Tibial nerve (tissue), 4 donors: ENCODE measurements around the gene RHOBTB3. TPM values are rescaled to one million over a fixed set of nuclear protein-coding genes. Genes with fewer than 3 reads are reported as not detected.
"Not testable (repeated sequence)": the region's sequence is repeated elsewhere in the genome, so short reads cannot be mapped to it uniquely, and the experiment has no call there.

Experiments
- DNase-seq, 2 donors: peaks; one replicate each; pipeline ENCODE4 v3.0.0-alpha.2; 2019; ENCODE audit warnings: low spot score in 2 of 2
- H3K27ac ChIP-seq, 4 donors: fragments of 200-600 bp; sonication (generic) in 3 of 4; one replicate each; pipeline ENCODE4 v1.5.1; 2017 to 2019; ENCODE audit warnings: mild to moderate bottlenecking in 1 of 4
- H3K27me3 ChIP-seq, 2 donors: fragments of 200-600 bp; sonication (generic) in 1 of 2; one replicate each; pipeline versions ENCODE4 v1.5.1 to v1.6.0; 2017 to 2019
- H3K36me3 ChIP-seq, 3 donors: fragments of 200-600 bp; sonication (generic); one replicate each; pipeline ENCODE4 v1.5.1; 2018 to 2019
- H3K4me1 ChIP-seq, 4 donors: fragments of 200-600 bp; sonication (generic) in 3 of 4; one replicate each; pipeline ENCODE4 v1.5.1; 2017 to 2019
- H3K4me3 ChIP-seq, 4 donors: fragments of 200-600 bp; sonication (generic) in 3 of 4; one replicate each; pipeline ENCODE4 v1.5.1; 2017 to 2019; ENCODE audit warnings: mild to moderate bottlenecking in 1 of 4, moderate library complexity in 1 of 4
- H3K9me3 ChIP-seq, 4 donors: fragments of 200-600 bp; sonication (generic) in 3 of 4; one replicate each; pipeline ENCODE4 v1.5.1; 2017 to 2019
- CTCF ChIP-seq, 5 experiments: fragments of 200-600 bp in 3 of 5; fragments of 450-650 bp in 2 of 5; sonication (generic) in 3 of 5; IDR thresholded peaks; one replicate each; pipeline ENCODE4 v1.5.1; 2016 to 2019; ENCODE audit warnings: antibody characterized with exemption in 5 of 5, mild to moderate bottlenecking in 3 of 5, moderate library complexity in 2 of 5
- EP300 ChIP-seq, 2 donors: sonication (generic); formaldehyde crosslinking; IDR thresholded peaks; one replicate each; pipeline ENCODE4 v1.6.1; 2017; ENCODE audit warnings: antibody characterized with exemption in 2 of 2, mild to moderate bottlenecking in 1 of 2
- POLR2A ChIP-seq, 2 donors: fragments of 450-650 bp; IDR thresholded peaks; one replicate each; pipeline ENCODE4 v1.6.1; 2017; ENCODE audit warnings: antibody characterized with exemption in 2 of 2, mild to moderate bottlenecking in 2 of 2, moderate library complexity in 2 of 2
- WGBS, 2 donors: methylation state at CpG; one replicate each; pipeline ENCODE4 v1.1.5; 2018; 5-methylcytosine and 5-hydroxymethylcytosine counted together
- total RNA-seq, 4 donors: library from RNA; depleted of rRNA; stranded (reverse); fragments of >200 nt; gene quantifications; one replicate each; pipeline ENCODE4 v1.1.0, GENCODE V29; 2016

Gene RHOBTB3
- total RNA-seq, 4 donors from 2014 or later = 130 to 219 (median 195) TPM

- peaks cover 0 to 42% (median 20%) of the 10 kb centered on the region in 4 donors for H3K4me1 ChIP-seq
- H3K27ac ChIP-seq = peak overlapping the region in 1 of 4 donors; percentile 8
- H3K4me3 ChIP-seq = no peak overlapping the region
- 61 to 63% methylated on average over 6 of the region's 6 CpGs for WGBS, 2 donors
- no peaks in the 10 kb centered on the region for H3K27me3 ChIP-seq
- no peaks in the 10 kb centered on the region for H3K9me3 ChIP-seq
- H3K36me3 ChIP-seq = peaks cover 0 to 20% (median 0%) of the 10 kb centered on the region in 3 donors
- TF ChIP-seq CTCF (IDR thresholded peaks at IDR 0.05) = no peak
- DNase-seq = no peak
These were observed 80.9 kb downstream of the RHOBTB3 start for GRCh38 chr5:95812074-95812471.

GRCh38 chr5:95813035-95813434, 81.9 kb downstream of the RHOBTB3 start:
- H3K4me3 ChIP-seq, H3K27ac ChIP-seq, DNase-seq, H3K27me3 ChIP-seq, H3K9me3 ChIP-seq: not testable (repeated sequence)
- H3K36me3 ChIP-seq = peaks cover 0 to 20% (median 0%) of the 10 kb centered on the region in 3 donors
- H3K4me1 ChIP-seq = peaks cover 0 to 49% (median 21%) of the 10 kb centered on the region in 4 donors
- 93% methylated on average over 8 of the region's 8 CpGs for WGBS, 2 donors

GRCh38 chr5:95815155-95815729, 84.1 kb downstream of the RHOBTB3 start:
- WGBS, 2 donors = 91 to 93% methylated on average over 4 of the region's 4 CpGs
- H3K4me1 ChIP-seq = peaks cover 0 to 34% (median 8%) of the 10 kb centered on the region in 4 donors
- DNase-seq = no peak

GRCh38 chr5:95816341-95816740, 85.2 kb downstream of the RHOBTB3 start:
- no peak for DNase-seq
- peaks cover 0 to 31% (median 5%) of the 10 kb centered on the region in 4 donors for H3K4me1 ChIP-seq
- no peak overlapping the region for H3K27ac ChIP-seq
- H3K4me3 ChIP-seq = no peak overlapping the region
- no peaks in the 10 kb centered on the region for H3K9me3 ChIP-seq
- no peaks in the 10 kb centered on the region for H3K27me3 ChIP-seq
- peaks cover 0 to 20% (median 0%) of the 10 kb centered on the region in 3 donors for H3K36me3 ChIP-seq
- TF ChIP-seq EP300 (IDR thresholded peaks at IDR 0.05) (no peak), POLR2A (IDR thresholded peaks at IDR 0.05) (no peak), CTCF (IDR thresholded peaks at IDR 0.05) (no peak)
- WGBS, 2 donors = 91 to 94% methylated on average over 8 of the region's 8 CpGs

More at GRCh38 chr5:95815155-95815729, 84.1 kb downstream of the RHOBTB3 start:
- H3K9me3 ChIP-seq = no peaks in the 10 kb centered on the region
- H3K27ac ChIP-seq = no peak overlapping the region
- peaks cover 0 to 20% (median 0%) of the 10 kb centered on the region in 3 donors for H3K36me3 ChIP-seq
- TF ChIP-seq POLR2A (IDR thresholded peaks at IDR 0.05) (no peak), CTCF (IDR thresholded peaks at IDR 0.05) (no peak), EP300 (IDR thresholded peaks at IDR 0.05) (no peak)
- no peak overlapping the region for H3K4me3 ChIP-seq
- H3K27me3 ChIP-seq = no peaks in the 10 kb centered on the region

- Histone ChIP-seq H3K4me3 (no peak overlapping the region), H3K27me3 (no peaks in the 10 kb centered on the region), H3K36me3 (peaks cover 0 to 20% (median 0%) of the 10 kb centered on the region in 3 donors), H3K27ac (no peak overlapping the region), H3K9me3 (no peaks in the 10 kb centered on the region), H3K4me1 (peaks cover 0 to 35% (median 5%) of the 10 kb centered on the region in 4 donors)
- no peak for TF ChIP-seq POLR2A (IDR thresholded peaks at IDR 0.05)
- no peak for TF ChIP-seq EP300 (IDR thresholded peaks at IDR 0.05)
- no peak for TF ChIP-seq CTCF (IDR thresholded peaks at IDR 0.05)
- WGBS, 2 donors = 68 to 77% methylated on average over 4 of the region's 4 CpGs
- DNase-seq = no peak
These were observed 85.6 kb downstream of the RHOBTB3 start for GRCh38 chr5:95816776-95817175.
